Pulmonary artery endothelial cell (primary cell): ENCODE measurements around the gene C2orf42. TPM values are rescaled to one million over a fixed set of nuclear protein-coding genes. Genes with fewer than 3 reads are reported as not detected.
"Not testable (repeated sequence)": the region's sequence is repeated elsewhere in the genome, so short reads cannot be mapped to it uniquely, and the experiment has no call there.

Experiments used
- DNase-seq: peaks from one replicate; pipeline ENCODE4 v3.0.0-alpha.2; 2011; ENCODE audit warnings: low read depth, low spot score
- total RNA-seq: library from RNA; depleted of rRNA; stranded (reverse); fragments of >200 nt; gene quantifications from 2 replicates; pipeline ENCODE4 v1.2.3, GENCODE V29; 2014

The C2orf42 gene
- total RNA-seq, 1 donor from 2014 or later = 10.4 TPM

DNA sequence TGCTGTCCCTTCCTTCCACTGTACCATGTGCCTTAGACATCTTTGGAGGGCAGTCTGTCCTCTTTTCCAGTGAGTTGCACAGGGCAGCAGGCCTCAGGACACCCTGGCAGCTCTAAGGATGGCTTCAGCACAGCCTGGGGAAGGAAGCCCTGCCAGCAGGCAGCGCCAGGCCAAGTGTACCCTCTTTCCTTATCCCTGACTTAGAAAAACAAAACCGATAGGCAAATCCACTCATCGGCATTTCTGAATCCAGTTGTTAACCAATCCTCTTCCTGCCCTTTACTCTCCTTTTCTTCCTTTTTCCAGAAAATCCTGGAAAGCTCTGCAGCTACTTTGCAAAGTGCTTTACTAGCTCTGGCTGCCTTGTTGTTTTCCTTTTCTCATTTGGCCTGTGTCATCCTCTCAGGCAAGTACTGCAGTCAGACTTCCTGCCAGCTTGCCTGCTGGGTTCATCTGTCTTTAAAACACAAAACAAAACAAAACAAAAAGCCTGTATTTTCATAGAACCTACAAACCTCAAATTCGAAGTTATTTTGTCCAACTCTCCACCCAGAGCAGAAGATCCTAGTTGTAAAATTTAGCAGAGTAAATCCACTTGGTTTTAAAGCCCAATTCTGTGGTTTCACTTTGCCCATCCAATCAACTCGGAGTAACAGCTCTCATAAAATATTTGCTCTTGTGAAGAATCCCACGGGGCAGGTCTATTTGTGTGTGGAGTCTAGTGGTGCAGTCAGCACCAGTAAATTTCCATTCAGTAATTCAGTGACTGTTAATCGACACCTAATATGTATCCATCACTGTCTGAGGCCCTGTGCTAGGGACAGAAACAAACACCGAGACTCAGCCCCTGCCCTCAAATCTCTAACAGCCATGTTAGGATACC lies 58.3 kb downstream of the C2orf42 start:
- no peak for DNase-seq

DNA sequence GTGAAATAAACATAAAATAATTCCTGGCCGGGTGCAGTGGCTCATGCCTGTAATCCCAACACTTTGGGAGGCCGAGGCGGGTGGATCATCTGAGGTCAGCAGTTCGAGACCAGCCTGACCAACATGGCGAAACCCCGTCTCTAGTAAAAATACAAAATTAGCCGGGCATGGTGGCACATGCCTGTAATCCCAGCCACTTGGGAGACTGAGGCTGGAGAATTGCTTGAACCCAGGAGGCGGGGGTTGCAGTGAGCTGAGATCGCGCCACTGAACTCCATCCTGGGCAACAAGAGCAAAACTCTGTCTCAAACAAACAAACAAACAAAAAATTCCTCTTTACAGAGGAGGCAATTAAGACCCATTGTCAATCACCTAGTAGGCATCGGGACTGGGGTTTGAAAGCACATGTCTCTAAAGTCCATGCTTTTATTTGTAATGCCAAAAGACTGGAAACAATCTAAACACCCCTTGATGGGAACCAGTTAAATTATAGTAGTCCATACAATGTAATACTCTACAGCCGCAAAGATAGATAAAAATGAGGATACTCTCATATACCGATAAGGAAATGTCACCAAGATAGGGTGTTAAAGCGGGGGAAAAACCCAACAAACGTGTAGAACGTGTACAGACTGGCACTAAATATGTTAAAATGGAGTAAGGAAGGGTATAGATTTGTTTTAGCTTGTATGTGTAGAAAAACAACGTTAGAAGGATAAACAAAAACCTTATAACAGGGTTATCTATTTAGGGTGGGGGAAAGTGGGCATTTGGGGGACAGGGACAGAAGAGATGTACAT lies 59.3 kb downstream of the C2orf42 start:
- DNase-seq = not testable (repeated sequence)

GRCh38 chr2:70128005-70128404 lies 62.8 kb downstream of the C2orf42 start:
- no peak for DNase-seq

- DNase-seq = no peak
These were observed 64.4 kb downstream of the C2orf42 start for GRCh38 chr2:70126413-70126812.

DNA sequence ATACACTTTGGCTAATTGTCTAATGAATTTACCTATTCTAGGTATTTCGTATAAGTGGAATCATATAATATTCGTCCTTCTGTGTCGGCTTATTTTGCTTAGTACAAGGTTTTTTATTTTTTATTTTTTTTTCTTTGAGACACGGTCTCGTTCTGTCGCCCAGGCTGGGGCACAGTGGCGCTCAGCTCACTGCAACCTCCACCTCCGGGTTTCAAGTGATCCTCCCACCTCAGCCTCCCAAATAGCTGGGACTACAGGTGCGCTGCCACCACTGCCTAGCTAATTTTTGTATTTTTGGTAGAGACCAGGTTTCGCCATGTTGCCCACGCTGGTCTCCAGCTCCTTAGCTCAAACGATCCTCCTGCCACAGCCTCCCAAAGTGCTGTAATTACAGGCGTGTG lies 65.3 kb downstream of the C2orf42 start:
- no peak for DNase-seq

GRCh38 chr2:70124983-70125480 lies 65.8 kb downstream of the C2orf42 start:
- no peak for DNase-seq

GRCh38 chr2:70123829-70124116 lies 67.0 kb downstream of the C2orf42 start:
- DNase-seq = no peak

DNA sequence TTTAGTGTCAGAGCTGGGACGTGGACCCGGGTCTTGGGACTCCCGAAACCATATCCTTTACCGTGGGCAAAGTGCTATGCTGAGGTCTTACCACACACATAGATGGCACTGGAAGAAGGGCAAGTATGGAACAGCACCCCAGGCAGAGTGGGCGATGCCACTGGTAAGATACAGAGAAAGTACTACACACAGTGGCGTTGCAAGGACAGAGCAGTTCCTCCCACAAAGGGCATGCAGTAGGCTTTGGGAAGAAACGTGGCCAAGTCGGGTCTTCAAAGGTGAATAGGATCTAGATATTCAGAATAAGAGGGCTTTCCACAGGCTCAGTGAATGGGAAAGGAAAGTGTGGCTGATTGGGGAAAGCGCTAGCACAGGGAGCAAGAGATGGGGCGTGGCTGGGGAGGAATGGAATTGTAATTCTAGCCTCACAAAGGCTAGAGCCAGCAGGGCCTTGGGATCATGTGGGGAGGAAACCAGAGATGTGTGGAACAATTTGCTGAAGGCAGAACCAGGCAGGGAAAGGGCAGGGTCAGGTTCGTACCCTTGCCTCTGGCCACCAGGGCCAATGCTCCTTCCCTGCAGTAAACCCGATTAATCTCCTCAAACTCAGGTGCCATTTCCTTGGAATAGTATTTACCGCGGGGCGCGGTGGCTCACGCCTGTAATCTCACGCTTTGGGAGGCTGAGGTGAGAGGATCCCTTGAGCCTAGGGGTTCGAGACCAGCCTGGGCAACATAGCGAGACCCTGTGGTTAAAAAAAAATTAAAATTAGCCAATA lies 67.6 kb downstream of the C2orf42 start:
- no peak for DNase-seq

GRCh38 chr2:70122470-70122869 lies 68.3 kb downstream of the C2orf42 start:
- no peak for DNase-seq

GRCh38 chr2:70121627-70122372 lies 69.0 kb downstream of the C2orf42 start:
- no peak for DNase-seq

- DNase-seq = no peak
These were observed 71.9 kb downstream of the C2orf42 start for GRCh38 chr2:70118798-70119454.

DNA sequence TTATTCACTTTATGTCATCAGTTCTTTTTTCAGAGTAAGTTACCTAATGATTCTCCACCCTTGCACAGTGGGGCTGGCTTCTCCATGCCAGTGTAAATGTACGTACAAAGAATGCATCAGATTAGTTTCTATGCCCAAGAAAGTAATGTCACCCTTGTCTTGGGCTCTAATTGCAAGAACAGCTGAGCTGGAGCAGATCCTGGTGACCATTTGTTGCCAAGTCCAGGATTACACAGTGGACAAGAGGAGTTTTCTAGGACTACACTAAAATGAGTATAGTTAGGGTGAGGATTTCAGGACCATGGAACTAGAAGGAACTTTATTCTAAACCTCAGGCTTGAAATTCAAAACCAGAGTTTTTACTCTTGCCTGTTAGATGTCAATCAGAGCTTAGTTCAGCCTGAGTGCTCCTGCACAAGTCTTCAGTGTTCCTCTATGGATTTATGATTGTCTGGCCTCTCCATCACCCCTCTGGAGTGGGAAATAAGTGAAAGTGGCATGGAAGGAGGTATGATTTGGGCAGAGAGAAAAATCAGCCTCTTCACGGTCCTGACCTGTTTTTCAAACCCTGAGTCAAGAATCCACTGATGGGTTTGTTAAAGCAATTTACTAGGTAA lies 73.8 kb downstream of the C2orf42 start:
- no peak for DNase-seq

GRCh38 chr2:70115646-70116442 lies 75.0 kb downstream of the C2orf42 start:
- no peak for DNase-seq

DNA sequence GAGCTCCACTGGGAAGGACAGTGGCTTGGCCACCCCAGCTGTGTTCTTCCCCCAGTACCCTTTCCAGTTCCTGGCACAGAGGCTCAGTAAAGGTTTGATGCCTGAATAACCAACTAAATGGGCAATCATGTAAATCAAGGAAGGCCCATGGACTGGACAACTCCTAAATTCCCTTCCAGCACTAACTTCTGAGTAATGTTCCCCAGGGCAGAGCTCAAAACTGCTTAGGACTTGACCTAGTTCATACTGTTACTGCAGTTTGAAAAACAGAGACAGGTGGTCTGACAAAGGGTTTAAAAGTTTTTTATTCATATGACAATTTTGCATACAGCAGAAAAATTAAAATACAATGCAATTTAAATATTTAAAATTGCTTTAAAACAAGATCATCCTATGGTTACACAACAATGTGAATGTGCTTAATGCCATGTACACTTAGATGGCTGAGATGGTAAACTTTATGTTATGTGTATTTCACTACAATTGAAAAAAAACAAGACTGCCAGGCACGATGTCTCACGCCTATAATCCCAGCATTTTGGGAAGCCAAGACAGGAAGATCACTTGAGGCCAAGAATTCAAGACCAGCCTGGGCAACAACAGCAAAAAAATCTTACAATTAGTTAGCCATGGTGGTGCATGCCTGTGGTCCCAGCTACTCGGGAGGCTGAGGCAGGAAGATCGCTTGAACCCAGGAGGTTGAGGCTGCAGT lies 77.3 kb downstream of the C2orf42 start:
- DNase-seq = no peak

DNA sequence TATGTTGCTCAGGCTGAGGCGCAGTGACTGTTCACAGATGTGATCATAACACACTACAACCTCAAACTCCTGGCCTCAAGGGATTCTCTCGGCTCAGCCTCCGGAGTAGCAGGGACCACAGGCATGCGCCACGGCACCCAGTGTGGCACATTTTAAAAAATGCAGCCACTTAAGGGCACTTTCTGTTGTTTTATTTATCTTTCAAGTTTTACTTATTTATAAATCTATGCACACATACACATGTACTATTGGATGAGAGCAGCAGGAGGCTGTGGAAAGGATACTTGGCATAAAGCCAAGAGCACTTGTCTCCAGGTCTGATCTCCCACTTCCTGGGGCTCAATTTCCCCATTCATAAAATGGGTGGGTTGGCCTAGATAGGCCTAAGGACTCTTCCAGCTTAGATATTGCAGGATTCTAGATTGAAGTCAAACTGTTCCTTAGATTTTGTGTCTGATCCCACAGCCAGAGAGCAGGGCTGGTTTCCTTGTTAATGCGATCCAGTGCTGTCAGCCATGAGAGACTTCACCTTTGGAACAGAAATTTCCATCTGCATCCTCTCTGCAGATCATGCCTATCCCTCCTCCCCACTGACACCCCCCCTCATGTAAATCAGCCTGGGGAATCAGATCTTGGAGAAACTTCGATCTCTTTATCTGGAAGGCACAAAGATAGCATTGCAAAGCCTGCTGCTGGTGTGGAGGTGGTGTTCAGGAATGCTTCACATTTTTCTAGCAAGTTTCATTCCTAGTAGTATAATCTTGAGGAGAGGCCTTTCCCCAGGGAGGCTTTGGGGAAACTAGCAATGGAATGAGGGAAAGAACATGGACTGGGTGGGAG lies 78.8 kb downstream of the C2orf42 start:
- DNase-seq = no peak

DNA sequence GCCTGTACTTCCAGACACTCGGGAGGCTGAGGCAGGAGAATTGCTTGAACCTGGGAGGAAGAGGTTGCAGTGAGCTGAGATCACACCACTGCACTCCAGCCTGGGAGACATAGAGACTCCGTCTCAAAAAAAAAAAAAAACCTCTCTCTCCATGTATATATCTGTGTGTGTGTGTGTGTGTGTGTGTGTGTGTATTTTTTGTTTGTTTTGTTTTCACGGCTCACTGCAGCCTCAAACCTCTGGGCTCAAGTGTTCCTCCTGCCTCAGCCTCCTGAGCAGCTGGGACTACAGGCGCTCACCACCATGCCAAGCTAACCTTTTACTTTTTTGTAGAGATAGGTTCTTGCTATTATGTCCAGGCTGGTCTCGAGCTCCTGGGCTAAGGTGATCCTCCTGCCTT lies 80.4 kb downstream of the C2orf42 start:
- DNase-seq = not testable (repeated sequence)

DNA sequence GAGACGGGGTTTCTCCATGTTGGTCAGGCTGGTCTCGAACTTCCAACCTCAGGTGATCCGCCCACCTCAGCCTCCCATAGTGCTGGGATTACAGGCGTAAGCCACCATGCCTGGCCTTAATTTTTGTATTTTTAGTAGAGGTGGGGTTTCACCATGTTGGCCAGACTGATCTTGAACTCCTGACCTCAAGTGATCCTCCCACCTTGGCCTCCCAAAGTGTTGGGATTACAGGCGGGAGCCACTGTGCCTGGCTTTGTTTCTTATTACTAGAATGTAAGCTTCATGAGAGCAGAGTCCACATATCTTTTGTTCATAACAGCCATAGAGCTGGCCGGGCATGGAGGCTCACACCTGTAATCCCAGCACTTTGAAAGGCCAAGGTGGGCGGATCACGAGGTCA lies 84.7 kb downstream of the C2orf42 start:
- not testable (repeated sequence) for DNase-seq
